ENCODE measurements around the gene LRRC63.
A peak's percentile ranks its signal among the peaks of the same experiment; 100 is the strongest.
"Not testable (repeated sequence)": the region's sequence is repeated elsewhere in the genome, so short reads cannot be mapped to it uniquely, and the experiment has no call there.

Gene LRRC63

GRCh38 chr13:46181840-46182490, 29.8 kb upstream of the LRRC63 start, which contains the start of gene LCP1:
Gene LCP1, minus strand, starts transcription at chr13:46182177. Its CDS starts 22,515 bp downstream, at chr13:46159662.
- peak; percentile 42 for DNase-seq

GRCh38 chr13:46182491-46182877, 29.2 kb upstream of the LRRC63 start:
- DNase-seq, result no peak

GRCh38 chr13:46183018-46183946, 28.4 kb upstream of the LRRC63 start:
- DNase-seq, result no peak

GRCh38 chr13:46184277-46184699, 27.4 kb upstream of the LRRC63 start:
- peak; percentile 36 for DNase-seq

- no peak for DNase-seq
Measured at GRCh38 chr13:46185634-46186033, 26.1 kb upstream of the LRRC63 start.

GRCh38 chr13:46192412-46192811, 19.3 kb upstream of the LRRC63 start:
- no peak for DNase-seq

- no peak for DNase-seq
Measured at GRCh38 chr13:46195016-46195415, 16.7 kb upstream of the LRRC63 start.

- DNase-seq, result no peak
Measured at GRCh38 chr13:46197299-46198048, 14.3 kb upstream of the LRRC63 start.

- no peak for DNase-seq
Measured at GRCh38 chr13:46198696-46199193, 13.0 kb upstream of the LRRC63 start.

GRCh38 chr13:46202188-46202795, 9.4 kb upstream of the LRRC63 start:
- DNase-seq, result no peak

- DNase-seq, result no peak
Measured at GRCh38 chr13:46202966-46203365, 8.8 kb upstream of the LRRC63 start.

GRCh38 chr13:46206143-46206542, 5.6 kb upstream of the LRRC63 start:
- DNase-seq, result peak; percentile 2

- no peak for DNase-seq
Measured at GRCh38 chr13:46207828-46208227, 3.9 kb upstream of the LRRC63 start.

GRCh38 chr13:46210362-46211083, 1.2 kb upstream of the LRRC63 start:
- peak; percentile 3 for DNase-seq

GRCh38 chr13:46211116-46211482, 629 bp upstream of the LRRC63 start:
- peak; percentile 70 for DNase-seq

GRCh38 chr13:46213242-46213641, 1.5 kb downstream of the LRRC63 start:
- peak; percentile 62 for DNase-seq

GRCh38 chr13:46214741-46215140, 3.0 kb downstream of the LRRC63 start:
- not testable (repeated sequence) for DNase-seq

GRCh38 chr13:46220234-46220633, 8.5 kb downstream of the LRRC63 start:
- DNase-seq, result peak; percentile 87

GRCh38 chr13:46229251-46229650, 17.5 kb downstream of the LRRC63 start:
- no peak for DNase-seq

GRCh38 chr13:46232281-46232680, 20.6 kb downstream of the LRRC63 start:
- no peak for DNase-seq

- no peak for DNase-seq
Measured at GRCh38 chr13:46235286-46235685, 23.6 kb downstream of the LRRC63 start.

GRCh38 chr13:46265292-46265691, 53.6 kb downstream of the LRRC63 start:
- DNase-seq, result no peak
